HG03439 (cell line): ENCODE data around the gene ACTMAP.
A peak's percentile ranks its signal among the peaks of the same experiment; 100 is the strongest.

Experiments used
- ATAC-seq: cut with Tn5 transposase; IDR thresholded peaks from one replicate; pipeline ENCODE4 v1.9.1; 2021; ENCODE audit warnings: mild to moderate bottlenecking, moderate library complexity; ENCODE audit not compliant: unreplicated experiment

The ACTMAP gene

DNA sequence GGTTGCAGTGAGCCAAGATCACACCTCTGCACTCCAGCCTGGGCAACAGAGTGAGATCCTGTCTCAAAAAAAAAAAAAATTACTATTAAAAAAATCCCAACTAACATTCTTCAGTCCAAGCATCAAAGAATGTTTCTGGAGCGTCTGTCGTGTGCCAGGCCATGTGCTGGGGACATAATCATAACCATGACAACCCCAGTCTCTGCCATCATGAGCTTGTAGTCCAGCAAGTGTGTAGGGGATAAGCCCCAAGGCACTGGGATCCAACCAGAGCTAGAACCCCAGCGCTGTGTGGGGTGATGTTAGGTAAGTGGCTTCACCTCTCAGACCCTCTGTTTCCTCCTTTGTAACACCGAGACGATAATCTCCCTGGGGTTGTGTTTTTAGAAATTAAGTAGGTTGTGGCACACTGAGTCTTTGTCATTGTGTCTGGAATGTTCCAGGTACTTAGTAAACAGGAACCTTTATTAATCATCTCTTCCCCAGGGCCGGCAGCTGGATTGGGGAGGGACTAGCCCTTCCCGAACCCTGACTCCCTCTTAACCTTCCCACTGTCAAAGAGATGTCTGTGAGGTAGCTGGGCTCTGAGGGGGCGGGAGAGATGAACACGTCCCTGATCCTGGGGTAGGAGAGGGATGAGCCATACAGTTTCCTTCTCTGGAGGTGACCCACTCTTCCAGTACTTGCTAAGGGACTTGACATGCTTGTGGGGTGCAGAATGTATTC, 28.2 kb downstream of the ACTMAP start:
- no peak for ATAC-seq

- ATAC-seq = no peak
Observed at GRCh38 chr19:40721140-40721486, 29.2 kb downstream of the ACTMAP start.

- ATAC-seq = no peak
Observed at GRCh38 chr19:40719414-40719894, 30.8 kb downstream of the ACTMAP start.

- ATAC-seq = no peak
Observed at GRCh38 chr19:40718774-40719391, 31.4 kb downstream of the ACTMAP start.

DNA sequence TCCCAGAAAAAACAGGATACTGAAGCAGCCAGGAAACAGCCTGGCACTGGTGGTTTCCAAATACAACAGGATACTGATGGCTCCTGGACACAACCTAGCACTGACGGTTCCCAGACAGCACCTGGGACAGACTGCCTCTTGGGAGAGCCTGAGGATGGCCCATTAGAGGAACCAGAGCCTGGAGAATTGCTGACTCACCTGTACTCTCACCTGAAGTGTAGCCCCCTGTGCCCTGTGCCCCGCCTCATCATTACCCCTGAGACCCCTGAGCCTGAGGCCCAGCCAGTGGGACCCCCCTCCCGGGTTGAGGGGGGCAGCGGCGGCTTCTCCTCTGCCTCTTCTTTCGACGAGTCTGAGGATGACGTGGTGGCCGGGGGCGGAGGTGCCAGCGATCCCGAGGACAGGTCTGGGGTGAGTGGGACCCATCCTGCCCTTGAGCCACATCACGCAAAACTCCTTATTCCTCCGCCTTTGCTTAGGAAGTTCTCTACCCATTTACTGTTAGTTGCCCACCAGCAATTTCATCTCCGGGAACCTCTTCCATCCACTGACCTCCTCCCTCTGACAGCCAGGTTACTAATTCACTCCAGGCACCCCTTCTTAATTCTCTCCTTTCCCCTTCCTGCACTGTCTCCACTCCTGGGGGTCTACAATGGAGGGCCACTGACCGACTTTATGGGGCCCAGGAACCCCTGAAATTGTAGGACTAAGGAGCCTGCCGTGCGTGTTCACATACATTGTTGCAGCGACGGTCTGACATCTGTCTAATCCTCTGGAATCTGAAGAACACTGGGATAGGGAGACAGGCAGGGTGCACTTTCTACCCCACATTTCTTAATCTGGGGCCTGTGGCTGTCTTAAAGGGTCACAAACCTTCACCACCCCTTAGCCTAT, 32.1 kb downstream of the ACTMAP start:
- ATAC-seq = no peak

- ATAC-seq = no peak
Observed at GRCh38 chr19:40717325-40717879, 32.9 kb downstream of the ACTMAP start.

- peak; percentile 67 for ATAC-seq
Observed at GRCh38 chr19:40716482-40717324, 33.6 kb downstream of the ACTMAP start, which contains the start of the genes COQ8B and ITPKC. TSS of gene COQ8B (minus strand) at chr19:40716886. CDS start at chr19:40714632, 2,254 bp downstream. TSS of gene ITPKC (plus strand) at chr19:40717112. CDS start at chr19:40717136, 24 bp downstream.

GRCh38 chr19:40716031-40716481, 34.2 kb downstream of the ACTMAP start:
- ATAC-seq = no peak

DNA sequence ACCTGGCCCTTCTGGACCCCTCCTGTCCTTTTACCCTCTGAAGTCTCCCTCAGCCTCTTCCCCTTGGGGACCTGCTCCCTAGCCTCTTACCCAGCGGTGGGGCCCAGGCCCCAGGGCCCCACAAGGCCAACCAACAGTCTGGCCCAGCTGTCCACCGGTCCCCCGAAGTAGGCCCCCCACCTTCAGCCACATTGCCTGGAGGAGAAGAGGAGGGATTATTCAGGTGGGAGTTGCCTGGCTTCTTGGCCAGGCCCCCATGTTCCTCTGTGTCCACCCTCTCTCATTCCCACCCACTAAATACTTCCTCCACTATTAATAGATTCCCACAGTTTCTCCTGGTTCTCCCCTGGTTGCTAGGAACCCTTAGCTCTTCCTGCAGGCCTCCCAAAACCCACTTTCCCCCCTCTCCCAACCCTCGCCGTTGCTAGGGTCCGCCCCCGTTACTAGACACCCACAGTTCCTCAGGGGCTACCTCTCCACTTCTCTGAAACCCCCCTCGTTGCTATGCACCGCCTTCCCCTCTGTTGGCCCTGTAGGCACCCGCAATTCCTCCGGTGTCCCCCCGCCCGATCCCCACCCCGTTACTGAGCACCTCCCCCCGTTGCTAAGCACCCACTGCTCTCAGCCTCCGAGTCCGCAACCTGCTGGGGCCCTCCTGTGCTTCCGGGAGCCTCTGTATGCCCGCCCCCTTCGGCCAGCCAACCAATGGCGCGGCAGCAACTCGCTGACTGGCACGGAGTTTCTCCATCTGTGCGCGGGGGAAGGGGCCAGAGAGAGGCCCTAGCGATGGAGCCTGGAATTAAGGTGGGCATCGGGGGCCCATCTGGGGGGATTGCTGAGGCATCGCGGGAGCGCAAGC, 35.6 kb downstream of the ACTMAP start:
- ATAC-seq = peak; percentile 50

DNA sequence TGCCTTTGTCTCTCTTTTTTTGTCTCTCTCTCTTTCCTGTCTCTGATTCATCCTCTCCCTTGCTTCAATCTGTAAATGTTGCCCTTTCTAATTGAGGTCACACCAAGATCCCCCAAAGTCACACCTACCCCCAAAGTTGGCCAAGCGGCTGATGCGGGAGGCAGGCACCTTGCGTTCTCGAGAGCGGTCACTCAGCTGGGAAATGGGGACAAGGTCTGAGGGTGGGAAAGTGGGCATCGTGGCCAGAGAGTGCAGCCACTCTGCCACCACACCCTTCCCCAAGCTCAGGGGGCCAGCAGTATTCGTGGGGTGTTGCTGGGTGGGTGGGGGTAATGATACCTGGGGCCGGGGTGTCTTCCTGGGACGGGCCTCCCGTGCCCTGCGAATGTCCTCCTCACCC, 36.3 kb downstream of the ACTMAP start:
- no peak for ATAC-seq

GRCh38 chr19:40709817-40710216, 40.5 kb downstream of the ACTMAP start:
- ATAC-seq = no peak

DNA sequence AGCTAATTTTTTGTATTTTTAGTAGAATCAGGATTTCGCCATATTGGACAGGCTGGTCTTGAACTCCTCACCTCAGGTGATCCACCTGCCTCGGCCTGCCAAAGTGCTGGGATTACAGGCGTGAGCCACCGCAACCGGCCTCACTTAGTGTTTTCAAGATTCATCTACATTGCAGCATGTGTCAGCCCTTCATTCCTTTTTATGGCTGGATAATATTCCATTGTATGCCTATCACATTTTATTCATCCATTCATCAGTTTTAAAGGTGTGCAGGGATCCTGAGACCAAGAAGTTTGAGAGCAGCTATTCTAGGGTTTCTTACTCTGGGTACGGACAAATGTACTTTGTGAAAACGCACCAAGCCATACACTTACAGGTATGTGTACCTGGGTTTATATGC, 42.7 kb downstream of the ACTMAP start:
- no peak for ATAC-seq

GRCh38 chr19:40705950-40706619, 44.2 kb downstream of the ACTMAP start:
- ATAC-seq = no peak

DNA sequence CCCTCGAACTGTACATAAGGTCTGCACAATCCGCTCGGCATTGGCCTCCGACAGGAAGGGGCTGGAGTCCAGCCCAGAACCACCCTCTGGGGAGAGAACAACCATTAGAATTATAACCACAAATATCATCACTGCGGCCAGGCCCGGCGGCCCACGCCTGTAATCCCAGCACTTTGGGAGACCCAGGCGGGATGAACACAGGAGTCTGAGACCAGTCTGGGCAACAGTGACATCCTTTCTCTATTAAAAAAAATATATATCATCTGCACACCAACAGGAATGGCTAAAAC, 45.0 kb downstream of the ACTMAP start:
- ATAC-seq = no peak

- no peak for ATAC-seq
Observed at GRCh38 chr19:40704491-40705361, 45.6 kb downstream of the ACTMAP start.

DNA sequence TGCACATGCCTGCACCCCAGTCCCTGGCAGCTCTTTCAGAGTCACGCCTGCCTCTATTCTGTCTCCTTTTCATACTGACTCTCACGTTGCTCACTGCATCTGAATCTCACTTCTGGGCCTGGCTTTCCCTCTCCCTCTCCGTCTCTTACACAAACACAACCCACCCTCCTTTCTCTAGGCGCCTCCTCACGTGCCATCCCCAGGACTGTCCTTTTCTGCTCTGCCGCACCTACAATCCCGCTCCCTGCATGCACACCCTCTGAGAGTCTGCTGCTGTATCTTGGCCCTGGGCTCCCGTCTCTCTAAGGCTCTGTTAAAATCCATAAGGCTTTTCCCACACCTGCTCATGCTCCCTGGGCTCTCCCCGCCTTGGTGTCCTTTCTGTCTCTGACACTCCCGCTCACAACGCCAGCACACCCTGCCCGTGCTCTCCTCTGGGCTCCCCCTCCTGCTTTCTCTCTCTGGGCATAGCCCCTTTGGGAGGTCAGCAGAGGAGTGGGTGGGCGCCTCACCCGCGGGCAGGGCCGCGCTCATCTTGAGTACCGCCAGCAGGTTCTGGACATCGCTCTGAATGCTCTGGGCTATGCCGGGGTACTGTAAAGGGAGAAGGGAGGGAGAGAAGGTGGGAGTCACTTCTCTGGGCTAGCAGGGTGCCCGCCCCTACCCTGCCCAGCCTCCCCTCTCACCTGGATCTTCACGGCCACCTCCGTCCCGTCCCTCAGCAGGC, 47.1 kb downstream of the ACTMAP start:
- no peak for ATAC-seq

- ATAC-seq = no peak
Observed at GRCh38 chr19:40702337-40703012, 47.8 kb downstream of the ACTMAP start.
